Measurements from ENCODE around the gene CHODL. TPM values are rescaled to one million over a fixed set of nuclear protein-coding genes. Genes with fewer than 3 reads are reported as not detected.

CHODL gene
- total and polyA plus RNA-seq, 8 donors, result 0.06 to 0.25 (median 0.12) TPM; not detected in 3

DNA sequence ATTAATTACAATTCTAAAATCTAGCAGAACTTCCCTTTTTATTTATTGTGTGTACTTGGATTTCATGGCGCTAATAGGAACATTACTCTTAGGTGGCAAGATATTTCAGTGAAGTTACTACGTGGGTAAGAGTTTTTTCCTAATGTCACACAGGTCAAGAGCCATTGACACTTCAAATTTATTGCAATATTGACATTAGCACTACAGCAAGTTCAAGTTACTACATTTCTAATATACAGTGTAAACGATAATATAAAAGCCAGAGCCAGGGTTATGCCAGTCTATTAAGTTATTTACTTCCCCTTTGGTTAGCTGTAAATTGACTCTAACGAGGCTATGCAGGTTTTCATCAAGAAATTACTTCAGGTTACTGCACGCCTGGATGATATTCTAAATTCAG, 29.7 kb downstream of the CHODL start:
- intact Hi-C loops (cut with DNase I), result no loop called here
- 39 to 53% methylated on average over 5 of the region's 5 CpGs for WGBS, 2 donors
- no peak for ATAC-seq
- no peaks in the 10 kb centered on the region for H3K4me1 ChIP-seq
- no peak for TF ChIP-seq CTCF (IDR thresholded peaks at IDR 0.05)
- H3K27ac ChIP-seq, result no peak overlapping the region
- no peaks in the 10 kb centered on the region for H3K27me3 ChIP-seq
- no peaks in the 10 kb centered on the region for H3K9me3 ChIP-seq
- DNase-seq, result no peak
- H3K36me3 ChIP-seq, result no peaks in the 10 kb centered on the region
- FAIRE-seq, result no peak
- H3K4me3 ChIP-seq, result no peak overlapping the region

DNA sequence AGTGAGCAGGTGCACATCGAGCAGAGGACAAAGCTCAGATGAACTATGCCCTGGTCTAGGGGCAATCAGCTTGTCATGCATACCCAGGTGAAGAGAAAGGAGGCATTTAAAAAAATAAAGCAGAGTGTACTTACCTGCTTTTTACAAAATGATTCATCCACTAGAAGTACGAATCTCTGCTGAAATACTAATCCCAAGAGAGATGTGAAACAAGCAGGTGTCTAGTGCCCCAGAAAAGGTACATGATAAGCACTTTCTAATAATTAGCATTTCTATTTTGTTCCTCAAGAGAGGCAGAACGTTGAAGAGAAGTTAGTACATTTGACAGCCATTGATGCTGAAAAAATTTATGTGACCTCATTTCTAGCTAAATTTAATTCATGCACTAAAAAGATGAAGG, 31.1 kb downstream of the CHODL start:
- Histone ChIP-seq H3K27me3 (no peaks in the 10 kb centered on the region), H3K36me3 (no peaks in the 10 kb centered on the region), H3K9me3 (no peaks in the 10 kb centered on the region), H3K27ac (no peak overlapping the region), H3K4me3 (no peak overlapping the region), H3K4me1 (no peaks in the 10 kb centered on the region)
- DNase-seq (no peak), FAIRE-seq (no peak), ATAC-seq (no peak)
- 22 to 32% methylated on average over 3 of the region's 3 CpGs for WGBS, 2 donors
- no peak for TF ChIP-seq CTCF (IDR thresholded peaks at IDR 0.05)
- intact Hi-C loops (cut with DNase I), result no loop called here

DNA sequence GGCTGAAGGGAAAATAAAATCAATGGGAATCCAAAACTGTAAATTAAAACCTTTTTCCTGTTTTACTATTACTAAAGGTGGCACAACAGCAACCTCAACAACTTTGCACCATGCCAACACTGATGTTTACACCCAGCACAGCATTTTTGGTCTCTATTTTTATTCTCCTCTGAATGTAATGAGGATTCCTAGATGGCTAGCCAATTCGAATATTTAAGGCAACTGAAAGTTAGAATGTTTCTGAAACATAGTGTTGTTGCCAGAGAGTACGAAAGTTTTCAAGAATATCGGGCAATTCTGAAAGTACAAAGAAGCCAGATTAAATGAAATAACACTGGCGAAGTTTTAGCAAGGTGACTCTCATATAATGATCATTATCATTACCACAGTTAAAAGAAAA, 40.7 kb downstream of the CHODL start:
- ATAC-seq (no peak), DNase-seq (no peak), FAIRE-seq (no peak)
- TF ChIP-seq CTCF (IDR thresholded peaks at IDR 0.05), result no peak
- Histone ChIP-seq H3K4me3 (no peak overlapping the region), H3K27ac (no peak overlapping the region), H3K36me3 (no peaks in the 10 kb centered on the region), H3K9me3 (no peaks in the 10 kb centered on the region), H3K27me3 (no peaks in the 10 kb centered on the region), H3K4me1 (no peaks in the 10 kb centered on the region)
- intact Hi-C loops (cut with DNase I), result no loop called here
- 57 to 71% methylated on average over 4 of the region's 4 CpGs for WGBS, 2 donors

DNA sequence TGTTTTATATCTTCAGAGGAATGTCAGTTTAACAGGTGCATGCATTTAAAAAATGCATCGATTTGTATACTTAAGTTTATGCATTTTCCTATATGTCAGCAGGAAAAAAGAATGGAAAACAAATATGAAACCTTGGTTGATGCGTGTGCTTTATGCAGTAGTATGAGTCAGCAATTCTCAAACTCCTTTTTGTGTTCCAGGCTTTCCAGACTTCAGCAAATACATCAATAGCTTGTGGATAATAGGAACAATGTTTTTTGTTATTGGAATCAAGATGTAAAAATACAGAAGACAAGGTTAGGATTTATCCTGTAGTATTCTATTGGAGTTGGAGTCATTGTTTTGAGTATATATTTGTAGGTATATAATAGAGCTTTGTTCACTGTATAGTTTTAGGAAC, 45.2 kb downstream of the CHODL start:
- no peak overlapping the region for H3K4me3 ChIP-seq
- no peak overlapping the region for H3K27ac ChIP-seq
- TF ChIP-seq CTCF (IDR thresholded peaks at IDR 0.05), result no peak
- intact Hi-C loops (cut with DNase I), result no loop called here
- H3K36me3 ChIP-seq, result no peaks in the 10 kb centered on the region
- H3K4me1 ChIP-seq, result no peaks in the 10 kb centered on the region
- H3K27me3 ChIP-seq, result peaks cover 0 to 3% (median 0%) of the 10 kb centered on the region in 4 donors
- H3K9me3 ChIP-seq, result no peaks in the 10 kb centered on the region
- DNase-seq (no peak), FAIRE-seq (no peak), ATAC-seq (no peak)
- WGBS, 2 donors, result 30 to 31% methylated on average over 2 of the region's 2 CpGs

- Histone ChIP-seq H3K27me3 (peaks cover 0 to 3% (median 1%) of the 10 kb centered on the region in 4 donors), H3K36me3 (no peaks in the 10 kb centered on the region), H3K4me1 (no peaks in the 10 kb centered on the region), H3K9me3 (no peaks in the 10 kb centered on the region), H3K27ac (no peak overlapping the region), H3K4me3 (no peak overlapping the region)
- 56 to 79% methylated on average over 9 of the region's 9 CpGs for WGBS, 2 donors
- no peak for ATAC-seq
- no peak for FAIRE-seq
- no peak for DNase-seq
- intact Hi-C loops (cut with DNase I), result no loop called here
- no peak for TF ChIP-seq CTCF (IDR thresholded peaks at IDR 0.05)
These were observed 49.5 kb downstream of the CHODL start for GRCh38 chr21:18294100-18294499.

Measured in pancreas (tissue), 10 donors.